H9 (cell line): ENCODE results near the gene C1orf198. TPM values are rescaled to one million over a fixed set of nuclear protein-coding genes. Genes with fewer than 3 reads are reported as not detected.

Source experiments
- DNase-seq: peaks from one replicate; pipeline ENCODE4 v3.0.0-alpha.2; 2017
- H2AFZ ChIP-seq: one replicate; pipeline ENCODE4 v1.6.1; 2013; ENCODE audit warnings: mild to moderate bottlenecking, low read length, control low read depth, moderate library complexity
- H2AK5ac ChIP-seq: 2 replicates; pipeline ENCODE4 v1.6.1; 2013; ENCODE audit warnings: low read length, control low read depth, mixed read lengths; ENCODE audit not compliant: insufficient read length
- H2BK120ac ChIP-seq: one replicate; pipeline ENCODE4 v1.6.1; 2013; ENCODE audit warnings: low read depth, mild to moderate bottlenecking, low read length, control low read depth, inconsistent platforms; ENCODE audit not compliant: poor library complexity, severe bottlenecking
- H2BK12ac ChIP-seq: 2 replicates; pipeline ENCODE4 v1.6.1; 2013; ENCODE audit warnings: low read length, control low read depth, mixed read lengths, low read depth; ENCODE audit not compliant: insufficient read length
- H2BK15ac ChIP-seq: 2 replicates; pipeline ENCODE4 v1.6.1; 2013; ENCODE audit warnings: low read depth, low read length, control low read depth
- H2BK20ac ChIP-seq: one replicate; pipeline ENCODE4 v1.6.1; 2013; ENCODE audit warnings: low read depth, mild to moderate bottlenecking, low read length, control low read depth, inconsistent platforms; ENCODE audit not compliant: poor library complexity, severe bottlenecking
- H2BK5ac ChIP-seq: 2 replicates; pipeline ENCODE4 v1.6.1; 2013; ENCODE audit warnings: low read length, control low read depth, mixed read lengths; ENCODE audit not compliant: insufficient read length
- H3K14ac ChIP-seq: 2 replicates; pipeline ENCODE4 v1.6.1; 2013; ENCODE audit warnings: low read length, control low read depth; ENCODE audit not compliant: insufficient read depth
- H3K18ac ChIP-seq: 2 replicates; pipeline ENCODE4 v1.6.1; 2013; ENCODE audit warnings: low read depth, mild to moderate bottlenecking, mixed read lengths, low read length, control low read depth; ENCODE audit not compliant: insufficient read length
- H3K23ac ChIP-seq: 2 replicates; pipeline ENCODE4 v1.6.1; 2013; ENCODE audit warnings: low read length, control low read depth, mixed read lengths, low read depth; ENCODE audit not compliant: insufficient read length
- H3K23me2 ChIP-seq: 2 replicates; pipeline ENCODE4 v1.6.1; 2013; ENCODE audit warnings: low read depth, mild to moderate bottlenecking, mixed read lengths, low read length, control low read depth; ENCODE audit not compliant: insufficient read length, poor library complexity, severe bottlenecking
- H3K27ac ChIP-seq: 2 replicates; pipeline ENCODE4 v1.5.1; 2013; ENCODE audit warnings: low read length, control low read depth, mixed read lengths, low read depth; ENCODE audit not compliant: insufficient read length
- H3K27me3 ChIP-seq: 2 replicates; pipeline ENCODE4 v1.6.1; 2013; ENCODE audit warnings: low read length, control low read depth, inconsistent platforms; ENCODE audit not compliant: insufficient read depth
- H3K4ac ChIP-seq: 2 replicates; pipeline ENCODE4 v1.6.1; 2013; ENCODE audit warnings: low read depth, mild to moderate bottlenecking, control low read depth, inconsistent platforms, low read length, moderate library complexity
- H3K4me1 ChIP-seq: 2 replicates; pipeline ENCODE4 v1.6.1; 2013; ENCODE audit warnings: low read length, control low read depth, inconsistent platforms; ENCODE audit not compliant: insufficient read depth
- H3K4me2 ChIP-seq: 2 replicates; pipeline ENCODE4 v1.6.1; 2013; ENCODE audit warnings: low read length, control low read depth, mixed read lengths; ENCODE audit not compliant: insufficient read length, insufficient read depth
- H3K56ac ChIP-seq: 2 replicates; pipeline ENCODE4 v1.6.1; 2013; ENCODE audit warnings: low read depth, mild to moderate bottlenecking, mixed read lengths, low read length, control low read depth; ENCODE audit not compliant: insufficient read length
- H3K79me1 ChIP-seq: 2 replicates; pipeline ENCODE4 v1.6.1; 2013; ENCODE audit warnings: low read depth, mild to moderate bottlenecking, moderate library complexity, low read length, control low read depth, inconsistent platforms; ENCODE audit not compliant: insufficient read depth, poor library complexity, severe bottlenecking
- H3K79me2 ChIP-seq: 2 replicates; pipeline ENCODE4 v1.6.1; 2013; ENCODE audit warnings: low read length, control low read depth, inconsistent platforms; ENCODE audit not compliant: insufficient read depth
- H3K9ac ChIP-seq: 2 replicates; pipeline ENCODE4 v1.6.1; 2013; ENCODE audit warnings: low read length, control low read depth, mixed read lengths; ENCODE audit not compliant: insufficient read length; ENCODE audit errors: extremely low read depth
- H3K9me3 ChIP-seq: one replicate; pipeline ENCODE4 v1.6.1; 2013; ENCODE audit warnings: low read depth, low read length, inconsistent platforms; ENCODE audit not compliant: control insufficient read depth
- H3T11ph ChIP-seq: one replicate; pipeline ENCODE4 v1.6.1; 2013; ENCODE audit warnings: mild to moderate bottlenecking, low read length, control low read depth, inconsistent platforms
- H4K20me1 ChIP-seq: one replicate; pipeline ENCODE4 v1.6.1; 2013; ENCODE audit not compliant: control insufficient read depth, insufficient read length, insufficient read depth
- H4K5ac ChIP-seq: 2 replicates; pipeline ENCODE4 v1.6.1; 2013; ENCODE audit warnings: low read depth, mild to moderate bottlenecking, mixed read lengths, low read length, control low read depth; ENCODE audit not compliant: insufficient read length
- H4K8ac ChIP-seq: replicated peaks from 2 replicates; pipeline ENCODE4 v1.6.1; 2013; ENCODE audit warnings: low read length, control low read depth, mixed read lengths, low read depth; ENCODE audit not compliant: insufficient read length
- H4K91ac ChIP-seq: 2 replicates; pipeline ENCODE4 v1.6.1; 2013; ENCODE audit warnings: low read depth, mild to moderate bottlenecking, moderate library complexity, mixed read lengths, low read length, control low read depth; ENCODE audit not compliant: insufficient read length
- H3K27ac Mint-ChIP-seq, 3 experiments: 2 replicates in 2 of 3; 3 replicates in 1 of 3; pipeline ENCODE4 v1.8.0; 2020 to 2021; ENCODE audit warnings: mixed read lengths in 3 of 3, mild to moderate bottlenecking in 1 of 3, moderate library complexity in 1 of 3
- H3K27me3 Mint-ChIP-seq: 2 replicates; pipeline ENCODE4 v1.8.0; 2021; ENCODE audit warnings: low read depth, mild to moderate bottlenecking, moderate library complexity, mixed read lengths
- H3K36me3 Mint-ChIP-seq, 3 experiments: 2 replicates in 2 of 3; 3 replicates in 1 of 3; pipeline ENCODE4 v1.8.0; 2020 to 2021; ENCODE audit warnings: low read depth in 3 of 3, mixed read lengths in 3 of 3; ENCODE audit not compliant: insufficient read depth in 1 of 3
- H3K4me1 Mint-ChIP-seq, 2 experiments: 2 replicates each; pipeline ENCODE4 v1.8.0; 2020; ENCODE audit warnings: mixed read lengths in 2 of 2
- H3K4me3 Mint-ChIP-seq, 2 experiments: 2 replicates in 1 of 2; 3 replicates in 1 of 2; pipeline ENCODE4 v1.8.0; 2020 to 2021; ENCODE audit warnings: mild to moderate bottlenecking in 2 of 2, mixed read lengths in 2 of 2, moderate library complexity in 1 of 2
- H3K9me3 Mint-ChIP-seq, 2 experiments: 2 replicates in 1 of 2; 3 replicates in 1 of 2; pipeline ENCODE4 v1.8.0; 2020; ENCODE audit warnings: mild to moderate bottlenecking in 2 of 2, mixed read lengths in 2 of 2, moderate library complexity in 1 of 2
- CTCF ChIP-seq: fragments of 200-600 bp; sonication (generic); conservative IDR thresholded peaks from 3 replicates; pipeline ENCODE4 v1.8.0; 2021; ENCODE audit warnings: antibody characterized with exemption, mild to moderate bottlenecking
- WGBS: extraction: QIAGEN DNeasy Blood & Tissue Kit; methylation state at CpG from one replicate; pipeline ENCODE4 v1.1.7; 2013; ENCODE audit warnings: missing lambda C conversion rate, low lambda C conversion rate, mixed read lengths; ENCODE audit not compliant: insufficient read length; ENCODE audit errors: extremely low coverage; 5-methylcytosine and 5-hydroxymethylcytosine counted together
- total RNA-seq: library from RNA; stranded (reverse); gene quantifications from 2 replicates; pipeline ENCODE4 v1.2.1, GENCODE V29; 2021

The C1orf198 gene
- total RNA-seq, 1 experiment from 2014 or later: 28.9 TPM

- no peaks in the 10 kb centered on the region for H3K9me3 ChIP-seq
- Mint-ChIP-seq H3K27me3 (peaks cover 9% of the 10 kb centered on the region), H3K4me3 (no peak overlapping the region), H3K4me1 (no peaks in the 10 kb centered on the region), H3K9me3 (no peaks in the 10 kb centered on the region), H3K27ac (no peak overlapping the region), H3K36me3 (peaks cover 7 to 24% (median 21%) of the 10 kb centered on the region in 3 experiments; a peak in 5 of 7 replicates)
- H2AK5ac ChIP-seq: no peak overlapping the region
- H2BK20ac ChIP-seq: no peak overlapping the region
- no peak overlapping the region for H3K23ac ChIP-seq
- H2BK120ac ChIP-seq: no peak overlapping the region
- no peak overlapping the region for H2BK12ac ChIP-seq
- H3K23me2 ChIP-seq: no peaks in the 10 kb centered on the region
- H3K18ac ChIP-seq: no peak overlapping the region
- H3K27ac ChIP-seq: no peak overlapping the region
- no CpG with 5 or more reads among the region's 5 CpGs for WGBS
- H3K56ac ChIP-seq: no peak overlapping the region
- H4K5ac ChIP-seq: no peak overlapping the region
- no peaks in the 10 kb centered on the region for H3K27me3 ChIP-seq
- H4K8ac ChIP-seq: no peak overlapping the region
- H3K79me1 ChIP-seq: no peaks in the 10 kb centered on the region
- no peak for TF ChIP-seq CTCF
- H3T11ph ChIP-seq: no peak overlapping the region
- no peak overlapping the region for H2BK15ac ChIP-seq
- H3K14ac ChIP-seq: no peak overlapping the region
- no peak overlapping the region for H2AFZ ChIP-seq
- no peak overlapping the region for H3K4ac ChIP-seq
- H3K9ac ChIP-seq: no peak overlapping the region
- no peak overlapping the region for H3K4me2 ChIP-seq
- H2BK5ac ChIP-seq: no peak overlapping the region
- no peak for DNase-seq
- no peaks in the 10 kb centered on the region for H4K20me1 ChIP-seq
- H3K4me1 ChIP-seq: no peaks in the 10 kb centered on the region
- H4K91ac ChIP-seq: no peak overlapping the region
- H3K79me2 ChIP-seq: no peaks in the 10 kb centered on the region
Measured at GRCh38 chr1:230836347-230836746, 32.0 kb downstream of the C1orf198 start.
